Lower lobe of right lung (tissue), 2 donors: ENCODE measurements around the gene DENND2A. TPM values are rescaled to one million over a fixed set of nuclear protein-coding genes. Genes with fewer than 3 reads are reported as not detected.
A peak's percentile ranks its signal among the peaks of the same experiment; 100 is the strongest.
"Not testable (repeated sequence)": the region's sequence is repeated elsewhere in the genome, so short reads cannot be mapped to it uniquely, and the experiment has no call there.

Experiments
- ATAC-seq, 2 donors: fragments of 200-7000 bp; cut with Tn5 transposase; one replicate each; pipeline ENCODE4 v1.9.1; 2020 to 2022; ENCODE audit warnings: mild to moderate bottlenecking in 2 of 2, moderate library complexity in 2 of 2
- DNase-seq: peaks from one replicate; pipeline ENCODE4 v3.0.0-alpha.2; 2020
- H3K27ac ChIP-seq: fragments of 200-600 bp; one replicate; pipeline ENCODE4 v1.8.0; 2022
- H3K27me3 ChIP-seq: fragments of 200-600 bp; one replicate; pipeline ENCODE4 v1.8.0; 2022; ENCODE audit warnings: low read depth
- H3K36me3 ChIP-seq: fragments of 200-600 bp; one replicate; pipeline ENCODE4 v1.8.0; 2022; ENCODE audit warnings: mild to moderate bottlenecking
- H3K4me1 ChIP-seq: fragments of 200-600 bp; one replicate; pipeline ENCODE4 v1.8.0; 2022
- H3K4me3 ChIP-seq: fragments of 200-600 bp; one replicate; pipeline ENCODE4 v1.8.0; 2022; ENCODE audit warnings: mild to moderate bottlenecking
- H3K9me3 ChIP-seq: fragments of 200-600 bp; one replicate; pipeline ENCODE4 v1.8.0; 2022
- CTCF ChIP-seq: fragments of 200-600 bp; IDR thresholded peaks from one replicate; pipeline ENCODE4 v1.8.0; 2022; ENCODE audit warnings: antibody characterized with exemption, mild to moderate bottlenecking
- intact Hi-C: fragments of 100-400 bp; cut with DNase I; formaldehyde crosslinking; loops from one replicate; pipeline ENCODE4 v1.11.0; 2022
- total RNA-seq: library from RNA; stranded (reverse); fragmentation: NEBNext Ultra II Directional; extraction: Animal tissue kit (Norgen Biotek cat#: 25700); gene quantifications from one replicate; pipeline ENCODE4 v1.2.1, GENCODE V29; 2021
- donor health status: DM: no; HTN: yes; CAD: no; lungs with severe emphysema.

Gene DENND2A
- total RNA-seq, 1 donor from 2014 or later: 19.0 TPM

- H3K9me3 ChIP-seq: no peaks in the 10 kb centered on the region
- peak in 1 of 2 donors; percentile 36 for ATAC-seq
- DNase-seq: no peak
- H3K4me1 ChIP-seq: peaks cover 9% of the 10 kb centered on the region
- no peaks in the 10 kb centered on the region for H3K36me3 ChIP-seq
- no peak overlapping the region for H3K4me3 ChIP-seq
- intact Hi-C loops: no loop called here
- no peaks in the 10 kb centered on the region for H3K27me3 ChIP-seq
- no peak for TF ChIP-seq CTCF
- H3K27ac ChIP-seq: no peak overlapping the region
Observed at GRCh38 chr7:140533394-140533872, 107.2 kb downstream of the DENND2A start.

- ATAC-seq, H3K27ac ChIP-seq, H3K4me1 ChIP-seq, H3K4me3 ChIP-seq, H3K9me3 ChIP-seq, DNase-seq, H3K27me3 ChIP-seq, H3K36me3 ChIP-seq, intact Hi-C loops: not testable (repeated sequence)
Observed at GRCh38 chr7:140529428-140529827, 111.2 kb downstream of the DENND2A start.

GRCh38 chr7:140526787-140527664 lies 113.6 kb downstream of the DENND2A start:
- TF ChIP-seq CTCF: no peak
- no peak overlapping the region for H3K27ac ChIP-seq
- ATAC-seq (no peak), DNase-seq (no peak)
- peaks cover 8% of the 10 kb centered on the region for H3K36me3 ChIP-seq
- H3K27me3 ChIP-seq: no peaks in the 10 kb centered on the region
- intact Hi-C loops: no loop called here
- no peaks in the 10 kb centered on the region for H3K9me3 ChIP-seq
- H3K4me3 ChIP-seq: no peak overlapping the region
- no peaks in the 10 kb centered on the region for H3K4me1 ChIP-seq

DNA sequence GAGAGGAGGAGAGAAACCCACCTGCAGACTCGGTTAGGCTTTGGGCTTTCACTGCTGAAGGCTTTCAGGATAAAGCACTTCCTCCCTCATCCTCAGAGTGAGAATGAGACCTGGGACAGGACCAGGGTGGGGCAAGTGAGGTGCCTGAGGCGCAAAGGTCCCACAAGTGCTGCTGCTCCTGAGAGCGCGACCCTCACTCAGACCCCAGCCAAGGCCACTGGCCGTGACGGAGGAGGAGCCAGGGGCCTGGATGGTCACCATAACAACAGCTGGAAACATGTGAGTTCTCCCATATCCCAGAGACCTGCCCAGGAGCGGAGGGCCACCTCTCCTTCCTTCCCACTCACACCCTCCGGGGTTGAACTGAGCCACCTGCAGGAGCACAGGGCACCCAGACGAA lies 114.4 kb downstream of the DENND2A start:
- Histone ChIP-seq H3K4me1 (no peaks in the 10 kb centered on the region), H3K27ac (no peak overlapping the region), H3K4me3 (no peak overlapping the region), H3K9me3 (no peaks in the 10 kb centered on the region), H3K36me3 (peaks cover 8% of the 10 kb centered on the region), H3K27me3 (no peaks in the 10 kb centered on the region)
- DNase-seq (no peak), ATAC-seq (peak in 1 of 2 donors; percentile 27)
- intact Hi-C loops: no loop called here
- TF ChIP-seq CTCF: no peak

DNA sequence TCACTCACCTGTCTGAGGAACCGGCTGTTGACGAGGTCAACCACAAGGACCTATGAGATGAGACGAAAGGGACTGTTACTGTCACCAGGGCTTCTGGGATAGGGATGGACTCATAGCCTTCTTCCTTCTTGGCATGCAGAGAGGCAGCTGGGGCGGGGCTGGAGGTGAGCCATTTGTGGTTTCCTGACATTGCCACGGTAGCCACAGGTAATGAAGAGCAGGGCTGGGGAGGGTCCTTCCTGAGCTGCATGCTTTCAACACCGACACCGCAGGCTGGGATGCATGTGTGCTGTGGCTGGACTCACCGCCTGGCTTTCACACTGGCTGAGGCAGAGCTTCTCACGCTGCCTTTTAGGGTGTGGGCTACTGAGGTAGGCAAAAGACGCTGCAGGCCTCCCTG lies 114.9 kb downstream of the DENND2A start:
- no peak for TF ChIP-seq CTCF
- DNase-seq (no peak), ATAC-seq (no peak)
- no peaks in the 10 kb centered on the region for H3K27me3 ChIP-seq
- H3K36me3 ChIP-seq: peaks cover 8% of the 10 kb centered on the region
- H3K4me3 ChIP-seq: no peak overlapping the region
- H3K4me1 ChIP-seq: no peaks in the 10 kb centered on the region
- intact Hi-C loops: no loop called here
- H3K27ac ChIP-seq: no peak overlapping the region
- H3K9me3 ChIP-seq: no peaks in the 10 kb centered on the region

DNA sequence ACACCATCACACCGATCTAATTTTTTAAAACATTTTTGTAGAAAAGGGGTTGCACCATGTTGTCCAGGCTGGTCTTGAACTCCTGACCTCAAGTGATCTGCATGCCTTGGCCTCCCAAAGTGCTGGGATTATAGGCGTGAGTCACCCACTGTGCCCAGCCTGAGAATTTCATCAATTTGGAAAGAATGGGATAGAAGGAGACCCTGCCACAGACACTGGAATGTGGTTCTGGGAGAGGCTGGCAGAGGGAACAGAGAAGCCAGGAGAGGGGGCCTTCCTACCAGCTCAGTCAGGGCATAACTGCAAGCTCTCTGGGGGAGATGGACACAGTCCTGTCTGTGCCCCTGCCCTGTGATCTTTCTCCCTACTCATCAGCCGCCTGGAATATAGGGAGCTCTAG lies 119.2 kb downstream of the DENND2A start:
- Histone ChIP-seq H3K9me3 (no peaks in the 10 kb centered on the region), H3K27ac (no peak overlapping the region), H3K27me3 (no peaks in the 10 kb centered on the region), H3K4me3 (no peak overlapping the region), H3K4me1 (peaks cover 13% of the 10 kb centered on the region), H3K36me3 (peaks cover 8% of the 10 kb centered on the region)
- TF ChIP-seq CTCF: no peak
- no peak for DNase-seq
- ATAC-seq: no peak
- intact Hi-C loops: no loop called here
